ENCODE measurements around the gene NDUFS2. TPM values are rescaled to one million over a fixed set of nuclear protein-coding genes. Genes with fewer than 3 reads are reported as not detected.

The NDUFS2 gene
- total RNA-seq, 2 experiments from 2014 or later, result 49.9 to 55.7 TPM

DNA sequence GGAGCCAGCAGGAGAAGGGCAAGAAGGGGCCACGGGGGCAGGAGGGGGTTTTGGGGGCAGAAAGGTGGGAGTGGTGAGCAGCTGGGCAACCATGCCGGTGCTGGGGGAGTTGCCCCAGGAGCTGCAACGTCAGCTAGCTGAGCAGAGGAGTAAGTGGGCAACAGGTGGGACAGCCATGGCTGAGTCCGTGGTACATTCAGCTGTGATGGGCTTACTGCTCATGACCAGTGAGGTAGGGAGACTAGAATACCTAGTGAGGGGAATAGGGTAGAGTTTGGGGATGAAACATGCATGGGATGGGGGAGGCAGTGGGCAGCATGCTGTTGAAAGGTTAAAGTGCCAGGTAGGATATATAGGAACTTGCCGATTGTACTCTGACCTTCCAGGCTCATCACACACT, 40.5 kb upstream of the NDUFS2 start:
- H3K27ac Mint-ChIP-seq, result peak overlapping the region; percentile 98
- H3K9me3 Mint-ChIP-seq, result no peaks in the 10 kb centered on the region

DNA sequence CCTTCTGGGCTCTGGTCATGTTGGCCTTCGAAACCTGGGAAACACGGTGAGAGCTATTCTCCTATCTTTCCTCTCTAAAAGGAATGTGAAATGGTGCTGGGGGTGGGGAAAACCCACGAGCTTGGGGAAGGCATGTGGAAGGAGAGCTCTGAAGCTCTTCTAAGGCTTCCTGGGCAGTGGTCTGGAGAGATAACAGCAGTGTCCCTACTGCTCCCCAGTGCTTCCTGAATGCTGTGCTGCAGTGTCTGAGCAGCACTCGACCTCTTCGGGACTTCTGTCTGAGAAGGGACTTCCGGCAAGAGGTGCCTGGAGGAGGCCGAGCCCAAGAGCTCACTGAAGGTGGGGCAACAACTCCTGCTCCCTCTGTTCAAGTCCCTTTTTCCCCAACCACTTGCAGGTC, 40.1 kb upstream of the NDUFS2 start:
- H3K9me3 Mint-ChIP-seq, result no peaks in the 10 kb centered on the region
- CTCF ChIA-PET, result no interaction called here

More for the DNA sequence above, 40.5 kb upstream of the NDUFS2 start:
- intact Hi-C loops (cut with DNase I, micrococcal nuclease), result loop anchor here in 1 of 2 experiments (2.0 kb wide), 1 partner anchor 15 kb away; the partner anchor contains the start of gene B4GALT3
- DNase-seq, result peak in 1 of 14 experiments; percentile 12
- no peak for ATAC-seq (ENCODE audit: poor library complexity)
- H3K4me3 ChIP-seq (ENCODE audit: low read length), result no peak overlapping the region
- no peak overlapping the region for H3K27ac ChIP-seq (ENCODE audit: low read depth in 1 of 2, low read length in 2 of 2)
- no peaks in the 10 kb centered on the region for H3K27me3 Mint-ChIP-seq
- H3K27me3 ChIP-seq (ENCODE audit: control insufficient read depth in 1 of 2, insufficient read depth in 2 of 2, low read length in 2 of 2), result no peaks in the 10 kb centered on the region
- H3K4me1 ChIP-seq (ENCODE audit: insufficient read depth, low read length), result peaks cover 50% of the 10 kb centered on the region
- peaks cover 51% of the 10 kb centered on the region for H3K36me3 ChIP-seq (ENCODE audit: insufficient read depth, low read length)
- peaks cover 76% of the 10 kb centered on the region for H3K36me3 Mint-ChIP-seq (ENCODE audit: low read depth)
- POLR2A ChIA-PET, result interaction anchor here (0.9 to 1.3 kb wide), 4 partner anchors 15 to 41 kb away, joined by 3 to 5 read pairs (median 3); partner anchors contain the start of genes B4GALT3, DEDD and NDUFS2
- TF ChIP-seq, protein P1, sequence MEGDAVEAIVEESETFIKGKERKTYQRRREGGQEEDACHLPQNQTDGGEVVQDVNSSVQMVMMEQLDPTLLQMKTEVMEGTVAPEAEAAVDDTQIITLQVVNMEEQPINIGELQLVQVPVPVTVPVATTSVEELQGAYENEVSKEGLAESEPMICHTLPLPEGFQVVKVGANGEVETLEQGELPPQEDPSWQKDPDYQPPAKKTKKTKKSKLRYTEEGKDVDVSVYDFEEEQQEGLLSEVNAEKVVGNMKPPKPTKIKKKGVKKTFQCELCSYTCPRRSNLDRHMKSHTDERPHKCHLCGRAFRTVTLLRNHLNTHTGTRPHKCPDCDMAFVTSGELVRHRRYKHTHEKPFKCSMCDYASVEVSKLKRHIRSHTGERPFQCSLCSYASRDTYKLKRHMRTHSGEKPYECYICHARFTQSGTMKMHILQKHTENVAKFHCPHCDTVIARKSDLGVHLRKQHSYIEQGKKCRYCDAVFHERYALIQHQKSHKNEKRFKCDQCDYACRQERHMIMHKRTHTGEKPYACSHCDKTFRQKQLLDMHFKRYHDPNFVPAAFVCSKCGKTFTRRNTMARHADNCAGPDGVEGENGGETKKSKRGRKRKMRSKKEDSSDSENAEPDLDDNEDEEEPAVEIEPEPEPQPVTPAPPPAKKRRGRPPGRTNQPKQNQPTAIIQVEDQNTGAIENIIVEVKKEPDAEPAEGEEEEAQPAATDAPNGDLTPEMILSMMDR (IDR thresholded peaks at IDR 0.05), result no peak
- H3K4me3 Mint-ChIP-seq, result peak overlapping the region; percentile 93
- CTCF ChIA-PET, result no interaction called here
- peaks cover 83% of the 10 kb centered on the region for H3K4me1 Mint-ChIP-seq (ENCODE audit: low read depth)
- no peaks in the 10 kb centered on the region for H3K9me3 ChIP-seq (ENCODE audit: control insufficient read depth in 1 of 2, insufficient read depth in 1 of 2, low read length in 2 of 2)

DNA sequence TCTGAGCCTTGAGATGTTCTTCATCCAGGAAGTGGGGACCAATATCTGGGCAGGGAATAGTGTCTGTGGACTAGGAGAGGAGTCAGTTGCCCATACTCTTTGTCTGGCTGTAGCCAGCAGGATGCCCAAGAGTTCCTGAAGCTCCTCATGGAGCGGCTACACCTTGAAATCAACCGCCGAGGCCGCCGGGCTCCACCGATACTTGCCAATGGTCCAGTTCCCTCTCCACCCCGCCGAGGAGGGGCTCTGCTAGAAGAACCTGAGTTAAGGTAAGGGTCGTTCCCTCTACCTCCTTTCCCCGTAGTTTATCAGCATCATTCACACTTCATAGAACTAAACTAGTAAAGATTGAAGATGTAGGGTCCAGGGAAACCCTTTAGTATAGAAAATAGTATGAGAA, 39.4 kb upstream of the NDUFS2 start:
- peaks cover 45% of the 10 kb centered on the region for H3K36me3 ChIP-seq (ENCODE audit: insufficient read depth, low read length)
- peaks cover 84% of the 10 kb centered on the region for H3K4me1 Mint-ChIP-seq (ENCODE audit: low read depth)

More for the DNA sequence above, 40.1 kb upstream of the NDUFS2 start:
- Histone ChIP-seq H3K36me3 (ENCODE audit: insufficient read depth, low read length) (peaks cover 51% of the 10 kb centered on the region), H3K4me3 (ENCODE audit: low read length) (no peak overlapping the region), H3K9me3 (ENCODE audit: control insufficient read depth in 1 of 2, insufficient read depth in 1 of 2, low read length in 2 of 2) (no peaks in the 10 kb centered on the region), H3K4me1 (ENCODE audit: insufficient read depth, low read length) (peaks cover 54% of the 10 kb centered on the region), H3K27me3 (ENCODE audit: control insufficient read depth in 1 of 2, insufficient read depth in 2 of 2, low read length in 2 of 2) (no peaks in the 10 kb centered on the region), H3K27ac (ENCODE audit: low read depth in 1 of 2, low read length in 2 of 2) (no peak overlapping the region)
- ATAC-seq (ENCODE audit: poor library complexity), result no peak
- H3K27me3 Mint-ChIP-seq, result no peaks in the 10 kb centered on the region
- intact Hi-C loops (cut with DNase I, micrococcal nuclease), result loop anchor here in 1 of 2 experiments (2.0 kb wide), 1 partner anchor 15 kb away; the partner anchor contains the start of gene B4GALT3
- POLR2A ChIA-PET, result interaction anchor here (0.9 to 1.3 kb wide), 4 partner anchors 15 to 40 kb away, joined by 3 to 5 read pairs (median 3); partner anchors contain the start of genes B4GALT3, DEDD and NDUFS2
- TF ChIP-seq, protein P1 (IDR thresholded peaks at IDR 0.05), result no peak
- peaks cover 85% of the 10 kb centered on the region for H3K4me1 Mint-ChIP-seq (ENCODE audit: low read depth)
- peak overlapping the region; percentile 93 for H3K4me3 Mint-ChIP-seq
- no peak for DNase-seq
- H3K36me3 Mint-ChIP-seq (ENCODE audit: low read depth), result peaks cover 73% of the 10 kb centered on the region
- peak overlapping the region; percentile 98 for H3K27ac Mint-ChIP-seq

More for the DNA sequence above, 39.4 kb upstream of the NDUFS2 start:
- Histone ChIP-seq H3K4me3 (ENCODE audit: low read length) (no peak overlapping the region), H3K27ac (ENCODE audit: low read depth in 1 of 2, low read length in 2 of 2) (no peak overlapping the region), H3K4me1 (ENCODE audit: insufficient read depth, low read length) (peaks cover 62% of the 10 kb centered on the region), H3K9me3 (ENCODE audit: control insufficient read depth in 1 of 2, insufficient read depth in 1 of 2, low read length in 2 of 2) (no peaks in the 10 kb centered on the region), H3K27me3 (ENCODE audit: control insufficient read depth in 1 of 2, insufficient read depth in 2 of 2, low read length in 2 of 2) (no peaks in the 10 kb centered on the region)
- ATAC-seq (ENCODE audit: poor library complexity), result no peak
- peaks cover 66% of the 10 kb centered on the region for H3K36me3 Mint-ChIP-seq (ENCODE audit: low read depth)
- H3K9me3 Mint-ChIP-seq, result no peaks in the 10 kb centered on the region
- DNase-seq, result no peak
- H3K27ac Mint-ChIP-seq, result peak overlapping the region; percentile 98
- CTCF ChIA-PET, result no interaction called here
- intact Hi-C loops (cut with DNase I, micrococcal nuclease), result loop anchor here in 1 of 2 experiments (2.0 kb wide), 1 partner anchor 14 kb away; the partner anchor contains the start of gene B4GALT3
- POLR2A ChIA-PET, result interaction anchor here (1.2 to 1.3 kb wide), 2 partner anchors 14 to 19 kb away, joined by 3 read pairs; partner anchors contain the start of gene B4GALT3
- H3K4me3 Mint-ChIP-seq, result peak overlapping the region; percentile 93
- TF ChIP-seq, protein P1 (IDR thresholded peaks at IDR 0.05), result no peak
- H3K27me3 Mint-ChIP-seq, result no peaks in the 10 kb centered on the region

All from CD4-positive, alpha-beta T cell (primary cell).